NCI-H1092 (cell line): ENCODE measurements around the gene SLC15A5.

Experiments used
- DNase-seq: peaks from one replicate; lab custom pipeline; 2025; lab: John Stamatoyannopoulos, UW

SLC15A5 gene

DNA sequence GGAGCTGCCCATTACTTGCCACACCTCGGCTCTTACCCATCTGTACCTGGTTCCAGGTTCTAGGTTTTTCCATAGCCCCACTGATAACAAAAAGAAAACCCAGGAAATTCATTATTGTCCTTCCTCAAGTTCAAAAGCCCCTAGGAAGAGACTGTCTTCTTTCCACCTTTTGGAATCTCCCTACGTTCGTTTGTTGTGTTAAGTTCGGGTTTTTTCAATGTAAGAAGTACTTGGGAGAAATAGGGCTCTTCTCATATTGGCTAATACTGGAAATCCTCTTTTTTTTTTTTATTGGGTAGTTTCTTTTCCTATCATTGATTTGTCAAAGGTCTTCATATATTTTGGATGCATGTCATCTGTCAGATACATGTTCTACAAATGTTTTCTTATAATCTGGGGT is 17.3 kb downstream of the SLC15A5 start:
- no peak for DNase-seq

DNA sequence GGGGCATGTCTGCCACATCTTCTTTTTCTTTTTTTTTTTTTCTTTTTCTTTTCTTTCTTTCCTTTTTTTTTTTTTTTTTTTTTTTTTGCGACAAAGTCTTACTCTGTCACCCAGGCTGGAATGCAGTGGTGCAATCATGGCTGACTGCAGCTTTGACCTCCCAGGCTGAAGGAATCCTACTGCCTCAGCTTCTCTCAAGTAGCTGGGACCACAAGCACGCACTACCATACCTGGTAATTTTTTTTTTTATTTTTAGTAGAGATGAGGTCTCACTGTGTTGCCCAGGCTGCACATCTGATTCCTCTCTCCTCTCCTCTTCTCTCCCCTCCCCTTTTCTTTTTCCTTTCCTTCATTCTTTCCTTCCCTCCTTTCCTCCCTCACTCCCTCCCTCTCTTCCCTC is 18.5 kb downstream of the SLC15A5 start:
- DNase-seq = no peak

DNA sequence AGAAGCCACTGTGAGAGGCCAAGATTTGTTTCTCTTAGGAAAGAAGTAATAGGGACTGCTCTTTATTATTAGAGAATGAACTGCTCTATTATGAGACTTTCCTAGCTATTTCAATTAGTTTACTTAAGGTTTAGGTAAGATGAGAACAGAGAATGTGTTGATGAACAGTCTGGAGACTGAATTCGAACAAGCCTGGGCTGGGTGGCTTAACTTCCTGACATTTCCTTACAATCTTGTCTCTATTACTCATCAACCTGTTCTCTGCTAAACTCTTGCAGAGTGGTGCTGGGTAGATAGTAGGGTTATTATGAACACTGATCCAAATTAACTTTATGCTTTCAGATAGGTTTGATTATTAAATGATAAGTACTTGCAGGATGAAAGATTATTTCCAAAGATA is 31.2 kb downstream of the SLC15A5 start:
- no peak for DNase-seq

DNA sequence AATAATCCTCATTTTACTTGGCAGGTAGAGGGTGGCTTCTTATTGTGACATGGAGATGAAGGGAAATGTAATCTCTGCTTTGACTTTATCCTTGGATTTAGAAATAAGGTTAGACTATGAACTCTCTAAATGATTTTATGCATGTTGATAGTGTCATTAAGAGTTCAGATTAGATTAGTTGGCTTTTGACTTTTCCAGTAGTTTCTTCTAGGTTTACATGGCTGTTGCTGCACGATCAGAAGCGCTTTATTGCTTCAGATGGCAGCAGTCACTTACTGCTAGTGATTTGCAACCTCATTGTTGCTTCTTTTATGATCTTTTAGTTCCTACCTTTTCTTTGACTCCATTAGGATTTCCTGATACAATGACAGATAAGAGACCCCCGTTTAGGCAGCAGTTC is 32.3 kb downstream of the SLC15A5 start:
- DNase-seq = no peak

DNA sequence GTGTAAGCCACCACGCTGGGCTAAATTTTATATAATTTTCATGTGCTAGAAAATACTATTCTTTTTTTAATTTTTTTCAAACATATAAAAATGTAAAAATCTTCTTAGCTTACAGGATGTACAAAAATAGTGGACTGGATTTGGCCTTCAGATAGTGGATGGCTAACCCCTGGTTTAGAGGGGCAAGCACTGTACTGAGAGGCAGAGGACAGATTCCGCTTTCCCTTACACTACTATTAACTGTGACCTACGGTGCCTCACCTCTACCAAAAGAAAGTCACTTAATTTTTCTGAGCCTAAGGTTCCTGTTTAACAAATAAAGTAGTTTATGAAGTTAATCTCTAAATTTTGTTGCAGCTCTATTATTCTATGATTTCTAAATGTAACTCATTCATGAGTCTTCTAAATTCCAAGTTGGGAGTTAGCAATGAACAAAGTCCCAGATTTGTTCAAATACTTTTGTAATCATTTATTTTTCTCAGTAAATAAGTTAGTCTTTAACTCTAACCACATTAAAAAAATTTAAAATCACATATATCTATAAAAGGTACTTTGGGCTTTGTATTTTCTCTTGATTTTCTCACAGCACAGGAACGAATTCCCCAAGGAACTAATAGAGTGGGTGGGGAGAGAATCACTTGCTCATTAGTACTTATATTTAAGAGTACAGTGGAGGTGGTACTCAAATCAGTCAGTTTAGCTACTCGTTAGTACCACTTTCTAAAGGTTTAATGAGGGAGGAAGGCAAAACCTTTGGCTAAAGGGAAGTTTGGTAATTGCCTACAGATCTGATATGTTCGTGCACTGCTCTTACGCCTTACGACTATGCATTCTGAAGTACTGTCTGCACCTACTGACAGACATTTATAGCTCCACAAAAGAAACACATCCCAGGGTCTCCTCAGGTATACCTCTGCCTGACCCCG is 33.7 kb downstream of the SLC15A5 start:
- DNase-seq = no peak

DNA sequence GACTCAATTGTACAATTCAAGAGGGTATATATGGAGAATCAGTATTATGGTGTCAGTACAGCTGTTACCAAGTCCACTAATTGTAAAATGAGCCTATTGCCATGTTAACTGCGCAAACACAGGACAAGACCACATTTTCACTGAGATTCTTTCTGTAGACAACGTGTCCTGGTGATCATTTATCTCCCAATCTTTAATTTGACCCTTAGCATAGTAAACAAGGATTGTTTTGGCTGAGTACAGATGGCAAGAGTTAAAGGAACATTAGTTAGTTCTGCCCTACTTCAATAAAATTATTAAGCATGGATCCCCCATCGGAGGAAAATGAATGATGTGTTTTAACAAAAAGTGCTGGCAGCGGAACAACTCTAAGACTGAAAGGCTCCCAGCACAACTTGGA is 36.1 kb downstream of the SLC15A5 start:
- no peak for DNase-seq

DNA sequence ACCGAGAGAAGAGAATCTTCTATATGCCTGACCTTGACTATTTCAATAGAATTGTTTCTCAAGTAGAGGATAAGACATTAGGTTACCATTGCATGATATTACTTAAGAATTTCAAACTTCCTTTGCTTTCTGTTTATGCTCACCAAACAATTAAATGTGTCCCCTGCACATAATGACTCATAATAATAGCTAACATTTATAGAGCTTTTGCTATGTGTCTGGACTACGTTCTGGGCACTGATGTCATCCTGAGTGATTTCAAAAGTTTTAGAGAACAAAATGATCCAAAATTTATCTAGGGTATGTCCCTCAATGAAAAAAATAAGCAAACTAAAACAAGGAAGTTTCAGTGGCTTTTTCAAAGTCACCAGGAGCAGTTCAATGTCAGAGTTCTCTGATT is 38.8 kb downstream of the SLC15A5 start:
- DNase-seq = no peak

DNA sequence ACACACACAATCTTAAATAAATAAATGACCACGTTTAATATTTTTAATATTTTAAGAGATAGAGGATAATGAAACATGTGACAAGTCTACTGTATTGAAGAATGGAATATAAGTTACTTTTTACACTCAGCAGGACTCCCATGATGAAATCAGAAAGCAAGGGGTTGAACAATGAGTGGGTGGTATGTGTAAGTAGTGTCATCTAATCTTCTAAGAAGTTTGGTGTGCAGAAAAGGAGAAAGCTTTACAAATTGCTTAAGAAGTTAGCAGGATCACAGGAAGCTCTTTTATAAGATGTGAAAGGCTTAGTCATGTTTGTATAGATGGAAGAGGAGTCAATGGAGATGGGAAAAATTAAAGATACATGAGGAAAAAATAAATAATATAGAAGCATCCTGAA is 47.8 kb downstream of the SLC15A5 start:
- no peak for DNase-seq

DNA sequence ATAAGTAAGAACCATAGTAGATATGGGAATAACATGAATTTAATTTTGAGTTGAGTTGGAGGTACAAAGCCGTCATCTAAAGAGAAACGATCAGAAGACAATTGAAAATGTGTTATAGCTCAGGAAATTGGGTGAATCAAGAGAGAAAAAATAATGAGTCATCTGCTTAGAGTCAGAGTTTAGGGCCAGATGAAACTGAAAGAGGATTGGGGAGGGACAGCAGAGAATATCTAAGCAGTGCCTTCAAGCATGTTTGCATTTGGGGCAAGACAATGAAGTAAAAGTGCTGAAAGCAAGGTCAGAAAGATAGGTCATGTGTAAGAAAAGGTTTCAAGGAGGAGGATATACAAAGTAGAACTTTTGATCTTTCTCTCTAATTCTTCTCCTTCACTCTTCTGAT is 49.4 kb downstream of the SLC15A5 start:
- no peak for DNase-seq

DNA sequence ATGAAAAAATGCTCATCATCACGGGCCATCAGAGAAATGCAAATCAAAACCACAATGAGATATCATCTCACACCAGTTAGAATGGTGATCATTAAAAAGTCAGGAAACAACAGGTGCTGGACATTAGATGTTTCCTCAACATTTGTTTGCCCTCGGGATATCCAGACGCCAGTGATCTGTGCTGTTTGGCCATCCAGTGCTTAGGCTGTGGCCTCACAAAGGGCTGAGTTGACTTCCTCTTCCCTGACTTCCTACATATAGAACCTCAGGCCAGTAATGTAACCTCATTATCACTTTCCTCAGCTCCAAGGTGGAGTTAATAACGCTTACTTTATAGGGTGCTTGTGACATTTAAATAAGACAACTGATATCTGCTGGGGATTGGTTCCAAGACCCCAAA is 51.8 kb downstream of the SLC15A5 start:
- DNase-seq = no peak

DNA sequence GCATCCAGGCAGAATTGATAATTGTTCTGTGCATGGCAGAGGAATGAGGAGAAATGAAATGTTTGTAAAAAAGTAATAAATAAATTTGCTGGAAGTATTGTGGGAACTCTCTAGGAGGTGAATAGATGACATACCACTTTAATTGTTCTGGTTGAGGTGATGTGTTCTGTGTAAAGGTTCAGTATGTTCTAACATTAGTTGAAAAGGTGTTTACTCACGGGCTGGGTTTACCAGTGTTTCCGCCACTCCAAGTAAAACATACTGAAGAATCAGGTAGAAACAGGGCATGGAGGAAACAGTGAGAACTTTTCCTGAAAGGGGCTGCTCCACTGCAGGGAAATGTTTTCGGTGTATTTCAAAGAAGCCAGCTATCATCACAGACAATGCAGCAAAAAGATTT is 53.3 kb downstream of the SLC15A5 start:
- no peak for DNase-seq

DNA sequence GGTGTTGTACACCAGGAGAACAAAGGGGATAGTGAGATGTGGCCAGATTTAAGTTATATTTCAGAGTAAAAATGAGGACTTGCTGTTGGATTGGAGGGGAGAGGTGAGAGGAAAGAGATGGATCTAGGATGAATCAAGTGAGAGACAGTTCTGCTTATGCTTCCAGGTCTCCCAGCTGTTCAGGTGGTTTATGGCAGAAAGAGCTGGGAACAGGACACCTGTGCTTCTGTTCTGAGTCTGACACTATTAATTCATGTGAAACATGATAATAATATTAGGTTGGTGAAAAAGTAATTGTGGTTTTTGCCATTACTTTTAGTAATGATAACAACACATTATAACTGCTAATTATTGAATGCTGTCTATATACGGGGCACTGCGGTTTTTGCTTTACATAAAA is 55.7 kb downstream of the SLC15A5 start:
- DNase-seq = no peak

DNA sequence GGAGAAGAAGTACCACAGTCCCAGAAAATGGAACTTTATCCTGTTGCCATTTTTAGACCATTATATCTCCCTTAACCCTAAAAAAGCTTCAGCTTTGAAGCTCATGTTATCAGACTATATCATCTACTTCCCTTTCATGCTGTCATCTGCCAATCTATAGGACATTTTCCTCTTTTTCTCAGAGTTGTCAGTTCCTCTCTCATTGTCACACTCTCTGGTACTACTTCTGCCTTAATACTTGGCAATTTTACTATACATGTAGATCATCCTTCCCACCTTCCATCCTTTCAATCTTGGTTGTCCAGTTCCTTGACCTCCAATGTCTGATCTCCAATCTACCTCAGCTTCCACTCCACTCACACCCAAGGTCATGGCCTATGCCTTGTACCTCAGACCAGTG is 57.4 kb downstream of the SLC15A5 start:
- no peak for DNase-seq

DNA sequence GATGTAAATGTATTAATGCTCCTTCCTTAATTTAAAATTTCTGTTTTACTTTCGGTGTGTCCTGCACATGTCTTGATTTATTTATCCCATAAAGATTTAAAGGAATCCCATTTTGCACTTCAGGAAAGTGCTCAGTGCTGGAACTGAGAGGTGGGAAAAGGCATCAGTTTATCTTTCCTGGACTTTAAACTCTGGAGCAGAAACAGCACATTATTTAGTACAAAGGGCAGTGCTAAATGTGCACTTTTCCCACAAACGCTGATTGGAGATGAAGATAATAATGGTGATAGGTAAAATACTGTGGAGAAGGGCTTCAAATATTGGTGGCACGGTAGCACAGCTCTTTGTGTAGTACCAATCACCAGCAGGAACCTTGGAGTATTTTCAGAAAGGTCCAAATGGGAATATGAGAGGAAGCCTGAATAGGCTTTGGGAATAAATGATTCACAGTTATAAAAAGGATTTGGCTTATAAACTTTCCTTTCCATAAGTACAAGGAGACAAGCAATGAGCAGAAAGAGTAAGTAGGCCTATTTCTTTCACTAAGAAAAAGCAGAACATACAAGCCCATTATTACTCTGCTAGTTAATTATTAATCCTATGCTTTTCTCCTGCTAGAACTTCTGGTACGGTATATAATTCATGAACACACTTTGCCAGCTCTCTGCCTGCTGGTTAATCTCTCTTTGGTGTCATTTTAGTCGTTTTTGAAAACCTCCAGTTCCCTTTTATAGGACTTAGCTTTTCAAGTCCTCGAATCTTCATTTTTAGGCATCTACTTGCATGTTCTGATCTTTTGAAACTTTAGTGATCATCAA is 58.3 kb downstream of the SLC15A5 start:
- DNase-seq = no peak

DNA sequence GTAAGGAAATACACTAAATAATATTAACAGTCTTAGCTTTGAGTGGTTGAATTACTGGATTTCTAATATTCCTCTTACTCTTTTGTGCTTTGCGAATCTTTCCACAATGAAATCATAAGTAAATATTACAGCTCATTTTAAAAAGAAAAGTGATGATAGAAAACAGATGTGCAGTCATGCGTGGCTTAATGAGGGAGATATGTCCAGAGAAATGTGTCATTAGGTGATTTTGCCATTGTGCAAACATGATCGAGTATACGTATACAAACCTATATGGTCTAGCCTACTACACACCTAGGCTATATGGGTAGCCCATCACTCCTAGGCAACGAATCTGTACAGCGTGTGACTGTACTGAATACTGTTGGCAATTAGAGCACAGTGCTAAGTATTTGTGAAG is 59.3 kb downstream of the SLC15A5 start:
- no peak for DNase-seq

DNA sequence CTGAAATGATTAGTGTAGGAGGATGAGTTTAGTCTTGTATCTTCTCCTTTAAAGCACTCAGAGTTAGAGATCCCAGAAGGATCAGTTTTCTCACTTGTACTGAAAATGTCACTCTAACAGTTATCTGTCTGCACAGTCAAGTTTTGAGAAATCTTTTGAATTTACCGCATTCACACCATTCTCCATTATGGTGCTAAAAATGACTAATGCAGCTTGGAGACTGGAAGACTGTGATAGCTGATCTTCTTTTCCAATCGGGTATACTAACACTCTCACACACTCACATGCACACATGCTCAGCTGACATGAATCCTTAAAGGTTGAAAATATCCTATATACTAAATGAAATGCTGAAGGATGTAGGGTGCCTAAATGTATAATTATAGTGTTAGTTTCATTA is 65.8 kb downstream of the SLC15A5 start:
- DNase-seq = no peak

DNA sequence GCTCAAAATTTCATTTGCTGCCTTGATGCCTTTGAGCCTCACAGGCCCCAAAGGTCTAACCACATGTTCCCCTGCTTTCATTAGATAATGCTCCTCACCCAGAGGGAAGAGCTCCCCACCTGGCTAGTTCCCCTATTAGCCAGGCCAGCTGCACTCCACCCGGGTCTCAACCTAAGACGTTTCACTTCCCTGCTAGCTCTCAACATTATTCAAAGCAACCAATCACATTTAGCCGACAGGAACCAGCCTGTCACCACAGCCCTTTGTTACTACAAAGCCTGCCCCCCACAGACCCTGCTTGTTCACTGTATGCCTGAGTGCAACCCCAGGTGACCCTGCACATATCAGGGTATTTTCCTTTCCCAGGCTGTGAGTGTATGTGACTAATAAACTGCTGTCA is 78.6 kb downstream of the SLC15A5 start:
- no peak for DNase-seq

DNA sequence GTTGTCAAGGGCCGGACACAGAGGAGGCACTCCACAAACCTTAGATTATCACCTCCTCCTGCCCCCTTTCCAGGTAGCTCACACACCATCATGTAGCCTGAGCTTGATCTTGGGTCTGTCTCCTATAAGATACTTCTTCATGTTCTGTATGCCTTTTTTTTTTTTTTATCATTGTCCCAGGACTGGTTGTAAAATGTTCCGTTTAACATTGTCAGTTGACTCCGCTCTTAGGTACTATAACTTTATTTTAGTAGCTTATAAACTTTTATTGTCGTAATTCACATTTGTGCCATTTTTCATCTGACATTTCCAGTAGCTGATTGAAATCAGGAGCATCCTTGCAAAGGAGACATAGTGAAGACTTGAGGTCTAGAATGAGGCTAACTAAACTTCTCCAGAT is 79.9 kb downstream of the SLC15A5 start:
- no peak for DNase-seq

DNA sequence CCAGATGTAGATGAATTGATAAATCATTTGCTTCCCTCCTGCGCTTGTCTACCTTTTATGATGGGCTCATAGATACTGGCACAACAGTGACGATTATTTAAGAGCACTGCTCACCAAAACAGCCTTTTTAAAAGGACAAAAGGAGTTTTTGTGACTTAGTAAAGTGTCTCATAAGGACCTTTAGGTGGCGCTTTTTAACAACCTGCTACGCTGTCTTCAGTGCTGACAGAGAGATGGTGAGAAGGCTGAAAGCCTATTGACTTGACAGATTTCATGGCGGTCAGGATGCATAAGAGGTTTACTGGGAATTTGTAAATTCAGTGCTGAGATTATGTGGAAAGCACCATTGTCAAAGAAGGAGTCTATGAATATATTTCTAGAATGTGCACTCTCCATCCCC is 87.6 kb downstream of the SLC15A5 start:
- peak; percentile 29 for DNase-seq

DNA sequence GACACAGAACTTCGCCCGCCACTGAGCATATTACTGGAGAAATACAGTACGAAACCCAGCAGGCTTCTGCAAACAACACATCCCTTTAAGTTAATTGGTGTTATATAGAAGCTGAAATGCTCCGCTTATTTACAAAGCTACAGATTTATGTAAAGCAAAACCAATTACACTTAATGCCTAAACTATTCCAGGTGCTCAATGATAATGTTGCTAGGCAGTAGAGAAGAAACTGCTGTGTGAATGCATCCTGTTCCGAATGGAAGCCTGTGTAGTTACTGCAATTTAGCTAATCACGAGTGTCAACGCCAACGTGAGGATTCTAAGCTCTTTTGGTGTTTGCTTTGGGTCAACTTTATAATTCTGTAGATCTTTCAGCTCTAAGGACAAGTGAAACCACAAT is 89.8 kb downstream of the SLC15A5 start:
- peak; percentile 68 for DNase-seq

DNA sequence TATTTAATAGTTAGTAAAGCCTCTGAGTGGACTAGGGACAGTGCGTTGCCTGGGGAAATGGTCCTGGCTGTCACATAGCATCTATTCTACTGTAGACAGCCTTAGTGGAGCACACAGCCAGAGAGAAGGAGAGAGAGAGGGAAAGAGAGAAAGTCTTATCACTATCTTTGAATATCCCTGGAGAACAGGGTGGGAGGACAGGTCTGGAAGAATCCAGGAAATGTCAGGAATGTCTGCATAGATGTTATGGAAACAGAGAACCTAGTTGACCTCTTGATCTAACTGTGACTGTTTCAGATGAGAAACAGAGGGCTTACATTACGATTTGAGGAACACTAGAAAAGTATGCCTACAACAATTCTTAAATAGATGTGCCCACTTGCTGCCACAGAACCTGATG is 92.8 kb downstream of the SLC15A5 start:
- DNase-seq = no peak

DNA sequence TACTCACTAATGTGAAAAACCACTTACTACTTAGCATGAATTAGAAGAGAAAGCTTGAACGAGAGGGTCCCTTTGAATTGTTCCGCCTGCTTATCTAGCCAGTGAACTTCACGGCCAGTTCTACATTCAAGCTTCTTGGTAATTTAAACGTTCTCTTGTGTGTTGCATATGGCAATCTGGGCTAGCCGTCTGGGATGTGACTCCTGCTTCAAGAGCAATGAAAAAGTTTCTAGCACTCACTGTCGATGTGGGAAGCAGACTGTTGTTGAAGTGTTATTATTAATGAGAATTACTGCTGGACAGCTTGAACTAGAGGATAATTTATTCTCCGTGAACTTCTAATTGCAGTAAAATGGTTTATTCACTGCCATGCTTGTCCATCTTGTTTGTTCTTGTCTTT is 93.9 kb downstream of the SLC15A5 start:
- no peak for DNase-seq

DNA sequence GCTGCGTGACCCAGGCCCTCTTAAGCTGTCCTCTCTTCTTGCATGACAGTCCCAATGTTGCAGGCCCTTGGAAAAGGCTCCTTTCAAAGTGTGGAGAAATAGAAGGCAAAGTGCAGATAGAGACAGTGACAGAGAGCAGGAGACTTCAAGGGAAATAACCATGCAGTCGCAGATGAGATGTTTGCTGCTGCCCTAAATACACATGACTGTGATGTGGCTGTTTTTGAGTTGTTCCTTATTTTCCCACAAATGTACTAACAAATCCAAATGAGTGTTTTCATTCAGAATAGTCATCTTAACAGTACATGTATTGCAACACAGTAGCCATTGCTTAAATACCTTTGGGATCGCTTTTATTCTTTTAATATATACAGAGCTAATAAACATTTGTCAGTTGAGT is 101.6 kb downstream of the SLC15A5 start:
- DNase-seq = no peak
